ENCODE results near the gene KRTAP4-5. TPM values are rescaled to one million over a fixed set of nuclear protein-coding genes. Genes with fewer than 3 reads are reported as not detected.
"Not testable (repeated sequence)": the region's sequence is repeated elsewhere in the genome, so short reads cannot be mapped to it uniquely, and the experiment has no call there.

The KRTAP4-5 gene
- total RNA-seq (not detected in 2 replicates), polyA plus RNA-seq (not detected in 2 replicates)

- Histone ChIP-seq H3K27me3 (peaks cover 8% of the 10 kb centered on the region), H3K4me3 (no peak within 1 kb of the TSS), H3K27ac (no peak within 1 kb of the TSS), H3K36me3 (no peaks in the 10 kb centered on the region), H3K9me3 (ENCODE audit: low read depth) (no peaks in the 10 kb centered on the region), H3K4me1 (ENCODE audit: low read depth) (no peaks in the 10 kb centered on the region)
- no peak for TF ChIP-seq CTCF (IDR thresholded peaks at IDR 0.05; ENCODE audit: low read depth, low read length)
- DNase-seq (ENCODE audit: low read depth in 1 of 2, low spot score in 1 of 2), result no peak
Observed at GRCh38 chr17:41149652-41149985, at the start of gene KRTAP4-5. Gene KRTAP4-5, minus strand, starts transcription at chr17:41149825. Its CDS starts 58 bp downstream, at chr17:41149767.

GRCh38 chr17:41196068-41196467 lies 46.4 kb upstream of the KRTAP4-5 start:
- Histone ChIP-seq H3K4me1 (ENCODE audit: low read depth) (no peaks in the 10 kb centered on the region), H3K27me3 (peaks cover 3% of the 10 kb centered on the region), H3K4me3 (no peak overlapping the region), H3K9me3 (ENCODE audit: low read depth) (no peaks in the 10 kb centered on the region), H3K36me3 (no peaks in the 10 kb centered on the region), H3K27ac (no peak overlapping the region)
- TF ChIP-seq CTCF (IDR thresholded peaks at IDR 0.05; ENCODE audit: low read depth, low read length), result no peak
- DNase-seq (ENCODE audit: low read depth in 1 of 2, low spot score in 1 of 2), result no peak

- no peaks in the 10 kb centered on the region for H3K4me1 ChIP-seq (ENCODE audit: low read depth)
- H3K27ac ChIP-seq, result no peak overlapping the region
- no peak overlapping the region for H3K4me3 ChIP-seq
- peaks cover 17% of the 10 kb centered on the region for H3K27me3 ChIP-seq
- no peaks in the 10 kb centered on the region for H3K9me3 ChIP-seq (ENCODE audit: low read depth)
- no peak for DNase-seq (ENCODE audit: low read depth in 1 of 2, low spot score in 1 of 2)
- no peaks in the 10 kb centered on the region for H3K36me3 ChIP-seq
- TF ChIP-seq CTCF (IDR thresholded peaks at IDR 0.05; ENCODE audit: low read depth, low read length), result no peak
Observed at GRCh38 chr17:41190328-41190727, 40.7 kb upstream of the KRTAP4-5 start.

GRCh38 chr17:41189837-41190318 lies 40.3 kb upstream of the KRTAP4-5 start, which contains the start of gene KRTAP9-1:
Gene KRTAP9-1, plus strand, starts transcription at chr17:41189887. Its CDS starts 0 bp downstream, at chr17:41189887.
- H3K27ac ChIP-seq; H3K4me3 ChIP-seq; DNase-seq (ENCODE audit: low read depth in 1 of 2, low spot score in 1 of 2); H3K36me3 ChIP-seq; H3K9me3 ChIP-seq (ENCODE audit: low read depth); H3K4me1 ChIP-seq (ENCODE audit: low read depth): not testable (repeated sequence)
- H3K27me3 ChIP-seq, result peaks cover 17% of the 10 kb centered on the region

GRCh38 chr17:41186872-41187271 lies 37.2 kb upstream of the KRTAP4-5 start:
- no peak overlapping the region for H3K4me3 ChIP-seq
- no peak for DNase-seq (ENCODE audit: low read depth in 1 of 2, low spot score in 1 of 2)
- H3K9me3 ChIP-seq (ENCODE audit: low read depth), result no peaks in the 10 kb centered on the region
- no peaks in the 10 kb centered on the region for H3K4me1 ChIP-seq (ENCODE audit: low read depth)
- no peaks in the 10 kb centered on the region for H3K36me3 ChIP-seq
- no peak for TF ChIP-seq CTCF (IDR thresholded peaks at IDR 0.05; ENCODE audit: low read depth, low read length)
- peaks cover 17% of the 10 kb centered on the region for H3K27me3 ChIP-seq
- no peak overlapping the region for H3K27ac ChIP-seq

GRCh38 chr17:41185001-41185400 lies 35.4 kb upstream of the KRTAP4-5 start:
- no peaks in the 10 kb centered on the region for H3K9me3 ChIP-seq (ENCODE audit: low read depth)
- H3K4me1 ChIP-seq (ENCODE audit: low read depth), result no peaks in the 10 kb centered on the region
- H3K27me3 ChIP-seq, result peaks cover 4% of the 10 kb centered on the region
- H3K4me3 ChIP-seq, result no peak overlapping the region
- TF ChIP-seq CTCF (IDR thresholded peaks at IDR 0.05; ENCODE audit: low read depth, low read length), result no peak
- no peak overlapping the region for H3K27ac ChIP-seq
- no peaks in the 10 kb centered on the region for H3K36me3 ChIP-seq
- DNase-seq (ENCODE audit: low read depth in 1 of 2, low spot score in 1 of 2), result no peak

Data from cardiac muscle cell (in vitro differentiated cells and primary cell).